GM21619 (cell line): ENCODE results near the gene DAAM1.

Experiments
- ATAC-seq: cut with Tn5 transposase; IDR thresholded peaks from one replicate; pipeline ENCODE4 v1.9.1; 2021; ENCODE audit not compliant: unreplicated experiment

Gene DAAM1

GRCh38 chr14:59215757-59216156 lies 27.3 kb downstream of the DAAM1 start:
- no peak for ATAC-seq

- ATAC-seq: no peak
Measured at GRCh38 chr14:59217011-59217410, 28.5 kb downstream of the DAAM1 start.

GRCh38 chr14:59221568-59221967 lies 33.1 kb downstream of the DAAM1 start:
- no peak for ATAC-seq

- ATAC-seq: no peak
Measured at GRCh38 chr14:59224341-59224740, 35.9 kb downstream of the DAAM1 start.

- no peak for ATAC-seq
Measured at GRCh38 chr14:59225281-59225680, 36.8 kb downstream of the DAAM1 start.

GRCh38 chr14:59228421-59228820 lies 40.0 kb downstream of the DAAM1 start:
- ATAC-seq: no peak

GRCh38 chr14:59229653-59230406 lies 41.4 kb downstream of the DAAM1 start:
- no peak for ATAC-seq

- ATAC-seq: no peak
Measured at GRCh38 chr14:59236195-59236594, 47.7 kb downstream of the DAAM1 start.

GRCh38 chr14:59238216-59238615 lies 49.7 kb downstream of the DAAM1 start:
- ATAC-seq: no peak

GRCh38 chr14:59239022-59239421 lies 50.6 kb downstream of the DAAM1 start:
- no peak for ATAC-seq

GRCh38 chr14:59240356-59240755 lies 51.9 kb downstream of the DAAM1 start:
- ATAC-seq: peak; percentile 66

GRCh38 chr14:59241121-59241520 lies 52.7 kb downstream of the DAAM1 start:
- no peak for ATAC-seq

GRCh38 chr14:59243174-59243573 lies 54.7 kb downstream of the DAAM1 start:
- no peak for ATAC-seq

GRCh38 chr14:59244581-59244980 lies 56.1 kb downstream of the DAAM1 start:
- ATAC-seq: no peak

- peak; percentile 91 for ATAC-seq
Measured at GRCh38 chr14:59245809-59246295, 57.4 kb downstream of the DAAM1 start.

- ATAC-seq: no peak
Measured at GRCh38 chr14:59246566-59246965, 58.1 kb downstream of the DAAM1 start.

- no peak for ATAC-seq
Measured at GRCh38 chr14:59247801-59248584, 59.5 kb downstream of the DAAM1 start.

- ATAC-seq: no peak
Measured at GRCh38 chr14:59249029-59249428, 60.6 kb downstream of the DAAM1 start.

- ATAC-seq: no peak
Measured at GRCh38 chr14:59251811-59252771, 63.6 kb downstream of the DAAM1 start.

- ATAC-seq: no peak
Measured at GRCh38 chr14:59252772-59253500, 64.5 kb downstream of the DAAM1 start.
